Endothelial cell of umbilical vein (primary cell): ENCODE results near the gene LMO7. TPM values are rescaled to one million over a fixed set of nuclear protein-coding genes. Genes with fewer than 3 reads are reported as not detected.

ENCODE experiments used
- BruUV-seq: library from RNA; stranded (reverse); fragments of 400-500 nt; replicated peaks from 2 replicates; lab custom pipeline; 2021; lab: Mats Ljungman, UMichigan
- CTCF ChIA-PET: fragments of 300-600, 350-600 bp; sonication (Branson Sonifier 250); formaldehyde crosslinking; loops from one replicate; lab custom pipeline; 2021; ENCODE audit warnings: antibody characterized with exemption, inconsistent platforms; lab: Charles Lee
- POLR2A ChIA-PET: fragments of 300-600, 350-600 bp; sonication (Branson Sonifier 250); formaldehyde crosslinking; loops from one replicate; lab custom pipeline; 2021; ENCODE audit warnings: antibody characterized with exemption, inconsistent platforms; lab: Charles Lee
- DNase-seq: peaks from one replicate; pipeline ENCODE4 v3.0.0-alpha.2; 2011; ENCODE audit warnings: low read depth, low spot score
- FAIRE-seq: peaks from 2 replicates; lab custom pipeline; 2011; peaks lifted over from hg19 to GRCh38; lab: Jason Lieb, UNC
- H2AFZ ChIP-seq: 2 replicates; pipeline ENCODE4 v1.6.0; 2012; ENCODE audit warnings: low read depth, low read length, control low read depth, inconsistent platforms
- H3K27ac ChIP-seq: 2 replicates; pipeline ENCODE4 v1.5.1; 2011; ENCODE audit warnings: low read depth, mild to moderate bottlenecking, control low read depth, low read length, moderate library complexity; ENCODE audit not compliant: insufficient read depth
- H3K27me3 ChIP-seq, 2 experiments: 2 replicates each; pipeline versions ENCODE4 v1.6.0 to v1.6.1; 2011; ENCODE audit warnings: low read length in 2 of 2, mixed read lengths in 1 of 2; ENCODE audit not compliant: control insufficient read depth in 2 of 2, insufficient read depth in 2 of 2
- H3K36me3 ChIP-seq, 2 experiments: 2 replicates in 1 of 2; 3 replicates in 1 of 2; pipeline ENCODE4 v1.5.1; 2011; ENCODE audit warnings: low read length in 2 of 2, mild to moderate bottlenecking in 1 of 2, moderate library complexity in 1 of 2; ENCODE audit not compliant: control insufficient read depth in 2 of 2, insufficient read depth in 2 of 2; ENCODE audit errors: extremely low read depth in 1 of 2
- H3K4me1 ChIP-seq: 3 replicates; pipeline ENCODE4 v1.5.1; 2011; ENCODE audit warnings: mild to moderate bottlenecking, low read length; ENCODE audit not compliant: control insufficient read depth, insufficient read depth; ENCODE audit errors: extremely low read depth
- H3K4me2 ChIP-seq: 2 replicates; pipeline ENCODE4 v1.6.1; 2011; ENCODE audit warnings: low read length, control low read depth, mixed read lengths; ENCODE audit not compliant: insufficient read depth
- H3K4me3 ChIP-seq, 3 experiments: fragments of 200-600 bp in 1 of 3; sonication (generic), shearing (Covaris generic) in 1 of 3; replicated peaks in 1 of 3; 2 replicates each; pipeline ENCODE4 v1.5.1; 2011 to 2016; ENCODE audit warnings: control low read depth in 3 of 3, low read length in 3 of 3, mild to moderate bottlenecking in 2 of 3, inconsistent platforms in 1 of 3, low read depth in 1 of 3, moderate library complexity in 1 of 3; ENCODE audit not compliant: insufficient read depth in 1 of 3
- H3K79me2 ChIP-seq: 2 replicates; pipeline ENCODE4 v1.6.0; 2012; ENCODE audit warnings: low read length, inconsistent platforms; ENCODE audit not compliant: control insufficient read depth, insufficient read depth
- H3K9ac ChIP-seq: replicated peaks from 2 replicates; pipeline ENCODE3; 2011; ENCODE audit warnings: low read length, control low read depth; ENCODE audit not compliant: insufficient read depth; ENCODE audit errors: extremely low read depth
- H3K9me1 ChIP-seq: replicated peaks from 3 replicates; pipeline ENCODE4 v1.6.0; 2011; ENCODE audit warnings: mild to moderate bottlenecking, low read length; ENCODE audit not compliant: control insufficient read depth, insufficient read depth; ENCODE audit errors: extremely low read depth
- H3K9me3 ChIP-seq: replicated peaks from 2 replicates; pipeline ENCODE4 v1.5.1; 2012; ENCODE audit warnings: low read length, inconsistent platforms; ENCODE audit not compliant: control insufficient read depth, insufficient read depth
- H4K20me1 ChIP-seq: replicated peaks from 2 replicates; pipeline ENCODE3; 2011; ENCODE audit warnings: mild to moderate bottlenecking, low read length; ENCODE audit not compliant: control insufficient read depth, insufficient read depth; ENCODE audit errors: extremely low read depth
- EZH2 ChIP-seq: IDR thresholded peaks from 2 replicates; pipeline ENCODE4 v1.6.1; 2012; ENCODE audit warnings: borderline replicate concordance, low read depth, mild to moderate bottlenecking, moderate library complexity, low read length, inconsistent platforms; ENCODE audit not compliant: severe bottlenecking
- FOS ChIP-seq: IDR thresholded peaks from 2 replicates; pipeline ENCODE4 v1.6.1; 2011; ENCODE audit warnings: mild to moderate bottlenecking, low read length, moderate library complexity, borderline replicate concordance; ENCODE audit not compliant: insufficient read depth
- GATA2 ChIP-seq: IDR thresholded peaks from 2 replicates; pipeline ENCODE4 v1.7.0; 2011; ENCODE audit warnings: low read depth, mild to moderate bottlenecking, moderate library complexity, mixed read lengths, low read length; ENCODE audit not compliant: insufficient read length, insufficient read depth
- JUN ChIP-seq: IDR thresholded peaks from 2 replicates; pipeline ENCODE4 v1.6.1; 2011; ENCODE audit warnings: borderline replicate concordance, low read depth; ENCODE audit not compliant: insufficient read length, insufficient read depth
- MAX ChIP-seq: IDR thresholded peaks from 2 replicates; pipeline ENCODE4 v1.6.1; 2011; ENCODE audit not compliant: insufficient read depth, insufficient read length
- POLR2AphosphoS5 ChIP-seq: IDR thresholded peaks from 2 replicates; pipeline ENCODE4 v1.6.1; 2012; ENCODE audit warnings: low read depth, mild to moderate bottlenecking, control low read depth, low read length, moderate library complexity; ENCODE audit not compliant: insufficient read depth
- dilution Hi-C: fragments of 300-500 bp; cut with MboI; formaldehyde crosslinking; loops from one replicate; pipeline ENCODE4 v1.15.0; 2019; ENCODE audit warnings: low sequenced_read_pairs; ENCODE audit not compliant: extremely low pct_ligation_motif_present
- intact Hi-C: fragments of 100-400 bp; cut with micrococcal nuclease; formaldehyde crosslinking; loops from one replicate; pipeline ENCODE4 v1.10.0; 2022
- polyA plus RNA-seq, 4 experiments: library from polyadenylated mRNA; depleted of rRNA in 3 of 4; stranded (reverse) in 3 of 4; unstranded in 1 of 4; fragments of >200 nt; gene quantifications; 2 replicates each; pipeline versions ENCODE4 v1.2.1 to v1.2.3, GENCODE V29; 2011 to 2012; ENCODE audit warnings: missing spikeins in 1 of 4
- total RNA-seq: library from RNA; stranded (reverse); gene quantifications from 2 replicates; pipeline ENCODE4 v1.2.3, GENCODE V29; 2021
- TF ChIP-seq, protein P1 (sequence below), 2 donors: IDR thresholded peaks; 1 replicate in 1 of 2; 2 replicates in 1 of 2; pipeline ENCODE4 v1.5.1; 2011; ENCODE audit warnings: low read length in 2 of 2, mild to moderate bottlenecking in 2 of 2, moderate library complexity in 2 of 2, control low read depth in 1 of 2, inconsistent platforms in 1 of 2, low read depth in 1 of 2; ENCODE audit not compliant: insufficient read depth in 1 of 2; ENCODE audit errors: extremely low read depth in 1 of 2

The LMO7 gene
- total and polyA plus RNA-seq, 2 donors (not counting 3 experiments of a cell fraction or from before 2014, with no cell fraction given): 10.5 to 21.1 TPM

DNA sequence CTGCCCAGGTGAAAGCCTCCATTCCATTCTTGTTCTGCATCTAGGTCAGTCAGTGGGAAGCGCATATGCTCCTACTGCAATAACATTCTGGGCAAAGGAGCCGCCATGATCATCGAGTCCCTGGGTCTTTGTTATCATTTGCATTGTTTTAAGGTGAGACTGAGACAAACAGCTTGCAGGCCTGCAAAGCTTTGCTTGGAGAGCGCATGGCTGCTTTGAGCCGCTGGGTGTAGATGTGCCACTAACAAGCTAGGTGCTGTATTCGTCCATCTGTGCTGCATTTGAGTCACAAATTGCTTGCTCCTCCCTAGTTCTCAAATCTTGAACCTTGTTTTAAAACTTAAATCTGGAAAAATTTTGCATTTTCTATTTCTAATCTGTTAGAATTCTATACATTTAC is 219.1 kb downstream of the LMO7 start:
- Histone ChIP-seq H2AFZ (no peak overlapping the region), H3K9ac (no peak overlapping the region), H4K20me1 (no peaks in the 10 kb centered on the region), H3K79me2 (no peaks in the 10 kb centered on the region), H3K4me2 (no peak overlapping the region), H3K9me3 (no peaks in the 10 kb centered on the region), H3K4me1 (no peaks in the 10 kb centered on the region), H3K27me3 (no peaks in the 10 kb centered on the region), H3K36me3 (no peaks in the 10 kb centered on the region), H3K27ac (no peak overlapping the region), H3K9me1 (no peaks in the 10 kb centered on the region), H3K4me3 (no peak overlapping the region)
- CTCF ChIA-PET: interaction anchor here (0.8 to 2.3 kb wide), 5 partner anchors 9 to 168 kb away, joined by 3 to 9 read pairs (median 5); no protein-coding TSS in a partner anchor
- no TSS peak for BruUV-seq
- POLR2A ChIA-PET: no interaction called here
- no peak for DNase-seq
- intact Hi-C loops: no loop called here
- no peak for TF ChIP-seq EZH2
- no peak for TF ChIP-seq POLR2AphosphoS5
- TF ChIP-seq GATA2: no peak
- TF ChIP-seq, protein P1, sequence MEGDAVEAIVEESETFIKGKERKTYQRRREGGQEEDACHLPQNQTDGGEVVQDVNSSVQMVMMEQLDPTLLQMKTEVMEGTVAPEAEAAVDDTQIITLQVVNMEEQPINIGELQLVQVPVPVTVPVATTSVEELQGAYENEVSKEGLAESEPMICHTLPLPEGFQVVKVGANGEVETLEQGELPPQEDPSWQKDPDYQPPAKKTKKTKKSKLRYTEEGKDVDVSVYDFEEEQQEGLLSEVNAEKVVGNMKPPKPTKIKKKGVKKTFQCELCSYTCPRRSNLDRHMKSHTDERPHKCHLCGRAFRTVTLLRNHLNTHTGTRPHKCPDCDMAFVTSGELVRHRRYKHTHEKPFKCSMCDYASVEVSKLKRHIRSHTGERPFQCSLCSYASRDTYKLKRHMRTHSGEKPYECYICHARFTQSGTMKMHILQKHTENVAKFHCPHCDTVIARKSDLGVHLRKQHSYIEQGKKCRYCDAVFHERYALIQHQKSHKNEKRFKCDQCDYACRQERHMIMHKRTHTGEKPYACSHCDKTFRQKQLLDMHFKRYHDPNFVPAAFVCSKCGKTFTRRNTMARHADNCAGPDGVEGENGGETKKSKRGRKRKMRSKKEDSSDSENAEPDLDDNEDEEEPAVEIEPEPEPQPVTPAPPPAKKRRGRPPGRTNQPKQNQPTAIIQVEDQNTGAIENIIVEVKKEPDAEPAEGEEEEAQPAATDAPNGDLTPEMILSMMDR (IDR thresholded peaks at IDR 0.05; ENCODE audit: extremely low read depth in 1 of 2, insufficient read depth in 1 of 2, low read depth in 1 of 2, low read length in 2 of 2): no peak
- TF ChIP-seq FOS: no peak
- TF ChIP-seq MAX: no peak
- no peak for TF ChIP-seq JUN
- FAIRE-seq: no peak
- dilution Hi-C loops: no loop called here
